ENCODE results near the gene TTBK1. TPM values are rescaled to one million over a fixed set of nuclear protein-coding genes. Genes with fewer than 3 reads are reported as not detected.

The TTBK1 gene
- total and polyA plus RNA-seq, 4 donors, result 0.05 to 0.31 (median 0.12) TPM

DNA sequence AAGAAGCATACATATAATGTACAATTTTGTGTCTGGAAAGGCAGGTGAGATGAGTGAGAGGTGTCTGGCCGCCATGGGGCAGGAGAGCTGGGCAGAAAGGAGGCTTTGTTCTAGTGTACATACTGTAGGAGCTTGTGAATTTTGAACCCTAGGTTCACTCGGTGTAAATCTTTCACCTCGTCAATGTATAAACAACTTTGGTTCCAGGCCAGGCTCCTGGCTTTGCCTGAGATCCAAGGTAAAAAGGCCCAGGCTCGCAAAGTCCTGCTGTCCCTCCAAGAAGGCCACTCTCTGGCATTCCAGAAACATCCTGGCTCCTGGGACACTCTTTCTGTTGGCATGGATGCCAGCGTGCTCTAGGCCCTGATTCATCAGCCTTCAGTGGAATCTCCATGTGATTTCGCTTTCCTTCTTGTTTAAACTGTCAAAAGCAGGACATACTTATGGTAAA lies 47.6 kb downstream of the TTBK1 start:
- H3K9ac ChIP-seq (ENCODE audit: insufficient read depth in 1 of 2, low read length in 2 of 2), result no peak overlapping the region
- H3K27me3 ChIP-seq (ENCODE audit: control insufficient read depth in 3 of 3, insufficient read depth in 3 of 3, low read length in 2 of 3), result peaks cover 0 to under 1% (median 0%) of the 10 kb centered on the region in 3 donors
- DNase-seq, result no peak
- ATAC-seq (ENCODE audit: insufficient read depth, low FRiP score), result no peak
- TF ChIP-seq, protein P1, sequence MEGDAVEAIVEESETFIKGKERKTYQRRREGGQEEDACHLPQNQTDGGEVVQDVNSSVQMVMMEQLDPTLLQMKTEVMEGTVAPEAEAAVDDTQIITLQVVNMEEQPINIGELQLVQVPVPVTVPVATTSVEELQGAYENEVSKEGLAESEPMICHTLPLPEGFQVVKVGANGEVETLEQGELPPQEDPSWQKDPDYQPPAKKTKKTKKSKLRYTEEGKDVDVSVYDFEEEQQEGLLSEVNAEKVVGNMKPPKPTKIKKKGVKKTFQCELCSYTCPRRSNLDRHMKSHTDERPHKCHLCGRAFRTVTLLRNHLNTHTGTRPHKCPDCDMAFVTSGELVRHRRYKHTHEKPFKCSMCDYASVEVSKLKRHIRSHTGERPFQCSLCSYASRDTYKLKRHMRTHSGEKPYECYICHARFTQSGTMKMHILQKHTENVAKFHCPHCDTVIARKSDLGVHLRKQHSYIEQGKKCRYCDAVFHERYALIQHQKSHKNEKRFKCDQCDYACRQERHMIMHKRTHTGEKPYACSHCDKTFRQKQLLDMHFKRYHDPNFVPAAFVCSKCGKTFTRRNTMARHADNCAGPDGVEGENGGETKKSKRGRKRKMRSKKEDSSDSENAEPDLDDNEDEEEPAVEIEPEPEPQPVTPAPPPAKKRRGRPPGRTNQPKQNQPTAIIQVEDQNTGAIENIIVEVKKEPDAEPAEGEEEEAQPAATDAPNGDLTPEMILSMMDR (IDR thresholded peaks at IDR 0.05; ENCODE audit: control extremely low read depth, extremely low read depth), result no peak
- no peaks in the 10 kb centered on the region for H3K9me3 ChIP-seq (ENCODE audit: control insufficient read depth in 4 of 4, insufficient read depth in 3 of 4, low read length in 3 of 4)
- H3K36me3 ChIP-seq (ENCODE audit: control insufficient read depth in 4 of 4, insufficient read depth in 4 of 4, low read length in 4 of 4), result no peaks in the 10 kb centered on the region
- H3K4me3 ChIP-seq, result no peak overlapping the region
- H3K4me1 ChIP-seq (ENCODE audit: control insufficient read depth in 5 of 5, insufficient read depth in 5 of 5, low read length in 5 of 5), result peaks cover 0 to under 1% (median 0%) of the 10 kb centered on the region in 5 donors
- H3K27ac ChIP-seq (ENCODE audit: low read depth in 1 of 2, low read length in 1 of 2), result no peak overlapping the region
- WGBS, 2 donors, result 85 to 87% methylated on average over 6 of the region's 6 CpGs

DNA sequence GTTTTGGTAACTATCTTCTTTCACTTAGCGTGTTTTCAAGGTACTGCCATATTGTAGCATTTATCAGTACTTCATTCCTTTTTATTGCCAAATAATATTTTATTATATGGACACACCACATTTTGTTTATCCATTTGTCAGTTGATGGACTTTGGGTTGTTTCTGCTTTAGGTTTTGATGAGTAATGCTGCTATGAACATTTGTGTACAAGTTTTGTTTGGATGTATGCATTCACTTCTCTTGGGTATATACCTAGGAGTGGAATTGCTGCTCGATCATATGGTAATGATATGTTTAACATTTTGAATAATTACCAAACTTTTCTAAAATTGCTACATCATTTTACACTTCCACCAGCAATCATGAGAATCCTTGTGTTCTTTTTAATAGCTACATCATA lies 48.4 kb downstream of the TTBK1 start:
- Histone ChIP-seq H3K36me3 (ENCODE audit: control insufficient read depth in 4 of 4, insufficient read depth in 4 of 4, low read length in 4 of 4) (no peaks in the 10 kb centered on the region), H3K27me3 (ENCODE audit: control insufficient read depth in 3 of 3, insufficient read depth in 3 of 3, low read length in 2 of 3) (no peaks in the 10 kb centered on the region), H3K4me3 (no peak overlapping the region), H3K4me1 (ENCODE audit: control insufficient read depth in 5 of 5, insufficient read depth in 5 of 5, low read length in 5 of 5) (no peaks in the 10 kb centered on the region), H3K9me3 (ENCODE audit: control insufficient read depth in 4 of 4, insufficient read depth in 3 of 4, low read length in 3 of 4) (no peaks in the 10 kb centered on the region), H3K9ac (ENCODE audit: insufficient read depth in 1 of 2, low read length in 2 of 2) (no peak overlapping the region), H3K27ac (ENCODE audit: low read depth in 1 of 2, low read length in 1 of 2) (no peak overlapping the region)
- DNase-seq (no peak), ATAC-seq (ENCODE audit: insufficient read depth, low FRiP score) (no peak)
- 94 to 96% methylated on average over 2 of the region's 2 CpGs for WGBS, 2 donors
- TF ChIP-seq, protein P1 (IDR thresholded peaks at IDR 0.05; ENCODE audit: control extremely low read depth, extremely low read depth), result no peak

DNA sequence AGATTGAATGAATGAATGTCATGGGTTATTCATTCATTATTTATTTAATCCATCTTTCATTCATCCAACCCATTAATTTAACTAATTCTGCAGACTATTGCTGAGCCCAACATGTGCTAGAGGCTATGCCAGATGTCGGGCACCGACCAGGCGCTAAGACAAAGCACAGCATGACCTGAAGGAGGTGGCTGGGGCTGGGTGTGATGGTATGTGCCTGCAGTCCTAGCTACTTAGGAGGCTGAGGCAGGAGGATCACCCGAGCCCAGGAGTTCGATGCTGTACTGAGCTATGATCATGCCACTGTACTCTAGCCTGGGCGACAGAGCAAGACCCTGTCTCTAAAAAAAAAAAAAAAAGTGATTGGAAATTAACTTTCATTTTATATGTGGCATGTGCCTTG lies 49.1 kb downstream of the TTBK1 start:
- Histone ChIP-seq H3K4me1 (ENCODE audit: control insufficient read depth in 5 of 5, insufficient read depth in 5 of 5, low read length in 5 of 5) (no peaks in the 10 kb centered on the region), H3K9me3 (ENCODE audit: control insufficient read depth in 4 of 4, insufficient read depth in 3 of 4, low read length in 3 of 4) (no peaks in the 10 kb centered on the region), H3K36me3 (ENCODE audit: control insufficient read depth in 4 of 4, insufficient read depth in 4 of 4, low read length in 4 of 4) (no peaks in the 10 kb centered on the region), H3K27ac (ENCODE audit: low read depth in 1 of 2, low read length in 1 of 2) (no peak overlapping the region), H3K27me3 (ENCODE audit: control insufficient read depth in 3 of 3, insufficient read depth in 3 of 3, low read length in 2 of 3) (no peaks in the 10 kb centered on the region), H3K4me3 (no peak overlapping the region), H3K9ac (ENCODE audit: insufficient read depth in 1 of 2, low read length in 2 of 2) (no peak overlapping the region)
- 95 to 97% methylated on average over 6 of the region's 6 CpGs for WGBS, 2 donors
- DNase-seq (no peak), ATAC-seq (ENCODE audit: insufficient read depth, low FRiP score) (no peak)
- TF ChIP-seq, protein P1 (IDR thresholded peaks at IDR 0.05; ENCODE audit: control extremely low read depth, extremely low read depth), result no peak

DNA sequence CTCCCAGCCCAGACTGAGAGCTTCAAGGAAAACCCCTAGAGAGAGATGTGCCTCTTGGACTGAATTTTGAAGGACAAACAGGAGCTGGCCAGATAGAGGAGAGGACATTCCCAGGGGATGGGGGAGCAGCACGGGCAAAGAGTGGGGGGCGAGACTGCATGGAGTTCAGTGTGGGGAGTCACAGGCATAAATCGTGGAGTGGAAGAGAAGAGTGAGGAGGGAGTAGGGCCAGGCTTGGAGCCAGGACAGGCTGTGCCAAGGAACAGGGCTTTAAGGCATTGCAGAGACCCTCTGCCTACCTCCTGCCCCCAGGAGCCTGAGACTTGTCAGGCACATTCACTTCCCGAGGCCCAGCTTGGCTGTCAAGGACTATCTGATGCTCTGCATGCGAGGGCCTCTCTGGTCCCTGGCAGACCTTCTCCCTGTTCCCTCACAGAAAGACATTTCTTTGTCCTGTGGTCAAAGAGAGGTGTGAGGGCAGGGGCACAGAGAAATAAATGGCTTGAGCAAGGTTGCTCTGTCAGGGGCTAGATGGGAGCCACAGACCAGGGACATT lies 49.6 kb downstream of the TTBK1 start:
- TF ChIP-seq, protein P1 (IDR thresholded peaks at IDR 0.05; ENCODE audit: control extremely low read depth, extremely low read depth), result no peak
- no peak overlapping the region for H3K4me3 ChIP-seq
- ATAC-seq (ENCODE audit: insufficient read depth, low FRiP score) (no peak), DNase-seq (no peak)
- H3K4me1 ChIP-seq (ENCODE audit: control insufficient read depth in 5 of 5, insufficient read depth in 5 of 5, low read length in 5 of 5), result no peaks in the 10 kb centered on the region
- H3K27me3 ChIP-seq (ENCODE audit: control insufficient read depth in 3 of 3, insufficient read depth in 3 of 3, low read length in 2 of 3), result no peaks in the 10 kb centered on the region
- no peaks in the 10 kb centered on the region for H3K9me3 ChIP-seq (ENCODE audit: control insufficient read depth in 4 of 4, insufficient read depth in 3 of 4, low read length in 3 of 4)
- no peaks in the 10 kb centered on the region for H3K36me3 ChIP-seq (ENCODE audit: control insufficient read depth in 4 of 4, insufficient read depth in 4 of 4, low read length in 4 of 4)
- H3K27ac ChIP-seq (ENCODE audit: low read depth in 1 of 2, low read length in 1 of 2), result no peak overlapping the region
- WGBS, 2 donors, result 69 to 88% methylated on average over 5 of the region's 5 CpGs
- no peak overlapping the region for H3K9ac ChIP-seq (ENCODE audit: insufficient read depth in 1 of 2, low read length in 2 of 2)

Measured in lung (tissue), 12 donors.